NCI-H2196 (cell line): ENCODE data around the gene PRKG2.

Experiments
- DNase-seq: peaks from one replicate; lab custom pipeline; 2025; ENCODE audit not compliant: unreplicated experiment; lab: John Stamatoyannopoulos, UW

The PRKG2 gene

DNA sequence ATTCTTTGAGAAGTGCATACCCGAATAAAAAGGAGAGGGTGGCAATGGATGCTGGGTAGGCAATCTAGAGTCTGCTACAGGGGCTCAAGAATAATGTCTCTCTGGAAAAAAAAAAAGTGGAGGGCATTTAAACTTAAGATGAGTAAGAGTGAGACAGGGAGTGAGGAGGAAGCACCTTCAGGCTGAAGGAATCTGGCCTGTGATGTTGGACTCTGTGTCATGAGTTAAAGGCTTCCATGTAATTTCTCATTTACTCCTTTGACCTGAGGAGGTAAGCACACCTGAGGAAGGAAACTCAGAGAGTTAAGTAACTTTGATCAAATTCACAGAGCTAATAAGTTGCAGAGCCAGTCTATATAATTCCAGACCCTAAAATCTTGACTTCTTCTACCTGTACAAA, 3.2 kb upstream of the PRKG2 start:
- no peak for DNase-seq

DNA sequence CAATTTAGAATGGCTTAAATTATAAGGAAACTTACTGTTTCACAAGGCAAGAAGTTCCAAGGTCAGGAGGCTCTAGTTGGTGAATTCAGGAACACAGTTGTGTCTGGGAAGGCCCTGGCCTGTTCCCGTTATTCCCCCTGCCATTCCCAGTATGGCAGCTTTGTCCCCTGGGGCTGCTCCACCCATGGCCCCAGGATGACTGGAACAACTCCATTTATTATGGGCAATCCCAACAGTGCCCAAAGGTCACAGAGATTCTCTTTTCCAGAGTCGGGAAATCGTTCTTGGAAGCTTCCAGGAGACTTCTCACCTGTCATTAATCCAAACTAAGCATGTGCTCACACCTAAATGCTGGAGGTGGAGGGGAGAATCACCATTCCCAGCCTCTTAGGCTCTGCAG, 2.8 kb upstream of the PRKG2 start:
- no peak for DNase-seq

- no peak for DNase-seq
These were observed 909 bp upstream of the PRKG2 start for GRCh38 chr4:81215931-81216330.

DNA sequence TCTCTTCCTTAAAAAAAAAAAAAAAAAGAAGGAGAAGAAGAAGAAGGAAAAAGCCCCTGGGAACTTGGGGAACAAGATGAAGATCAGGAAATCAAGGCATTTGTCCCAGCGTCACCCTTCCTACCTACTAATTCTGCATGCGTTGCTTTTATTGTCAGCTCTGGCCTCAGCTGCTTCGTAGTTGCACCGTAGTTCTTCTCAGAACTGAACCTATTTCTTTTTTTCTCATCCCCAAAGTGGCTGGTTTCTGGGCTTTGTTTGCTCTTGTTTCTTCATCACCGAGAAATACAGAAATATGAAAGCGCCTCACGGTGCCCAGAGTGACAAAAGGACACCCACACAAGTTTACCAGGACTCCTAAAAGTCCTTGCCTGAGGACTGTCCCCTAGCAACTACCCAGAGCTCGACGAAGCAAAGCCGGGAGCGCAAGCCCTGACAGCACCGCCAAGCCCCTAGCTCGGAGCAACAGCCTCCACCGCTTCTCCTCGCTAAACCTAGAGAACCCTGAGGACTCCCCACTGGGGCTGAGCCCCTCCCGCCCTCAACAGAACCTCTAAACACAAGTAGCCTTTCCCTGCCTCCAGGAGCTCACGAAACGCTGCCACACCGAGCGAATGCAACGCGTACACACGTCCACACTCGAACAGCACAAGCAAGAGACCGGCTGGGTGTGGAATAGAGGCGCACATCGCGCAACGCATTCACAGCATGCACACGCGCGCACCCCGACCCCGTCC, 710 bp downstream of the PRKG2 start:
- DNase-seq: no peak

DNA sequence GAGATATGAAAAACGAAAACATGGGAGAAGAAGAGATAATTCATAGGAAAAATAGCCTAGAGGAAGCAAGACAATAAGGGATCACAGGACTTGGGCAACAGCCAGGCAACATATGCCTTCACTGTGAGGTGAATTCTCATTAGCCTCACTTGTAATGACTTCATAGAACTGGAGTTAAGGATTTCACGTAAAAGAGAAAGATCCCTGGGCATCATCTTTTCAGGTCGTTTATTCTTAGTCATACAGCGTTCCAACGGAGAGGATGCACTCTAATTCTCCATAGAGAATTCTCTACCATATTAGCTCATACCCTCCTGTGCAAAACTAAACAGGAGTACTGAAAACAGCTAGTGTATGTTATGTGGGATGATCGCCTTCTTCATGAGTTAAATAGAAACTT, 1.4 kb downstream of the PRKG2 start:
- no peak for DNase-seq

DNA sequence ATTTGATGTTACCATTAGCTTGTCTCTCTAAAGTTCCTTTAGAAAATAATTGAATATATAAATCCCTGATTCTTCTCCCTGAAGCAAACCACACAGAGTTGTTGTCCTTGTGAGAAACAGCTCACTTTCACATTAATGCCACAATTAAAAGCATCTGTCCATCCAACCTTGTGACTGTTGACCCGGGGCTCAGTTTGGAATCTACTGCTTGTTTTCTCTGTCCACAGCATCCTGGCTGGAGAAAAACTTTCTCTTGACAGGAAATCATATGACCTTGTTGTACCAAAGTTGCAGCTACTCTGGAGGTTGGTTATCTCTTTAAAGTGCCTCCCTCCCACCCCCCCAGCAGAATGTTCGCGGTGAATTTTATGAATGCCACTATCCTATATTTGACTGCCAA, 3.1 kb downstream of the PRKG2 start:
- no peak for DNase-seq

GRCh38 chr4:81207828-81208227, 7.2 kb downstream of the PRKG2 start:
- no peak for DNase-seq

- DNase-seq: no peak
These were observed 9.7 kb downstream of the PRKG2 start for GRCh38 chr4:81205302-81205701.

- DNase-seq: no peak
These were observed 10.5 kb downstream of the PRKG2 start for GRCh38 chr4:81204571-81204970.

- DNase-seq: no peak
These were observed 15.2 kb downstream of the PRKG2 start for GRCh38 chr4:81199831-81200230.

DNA sequence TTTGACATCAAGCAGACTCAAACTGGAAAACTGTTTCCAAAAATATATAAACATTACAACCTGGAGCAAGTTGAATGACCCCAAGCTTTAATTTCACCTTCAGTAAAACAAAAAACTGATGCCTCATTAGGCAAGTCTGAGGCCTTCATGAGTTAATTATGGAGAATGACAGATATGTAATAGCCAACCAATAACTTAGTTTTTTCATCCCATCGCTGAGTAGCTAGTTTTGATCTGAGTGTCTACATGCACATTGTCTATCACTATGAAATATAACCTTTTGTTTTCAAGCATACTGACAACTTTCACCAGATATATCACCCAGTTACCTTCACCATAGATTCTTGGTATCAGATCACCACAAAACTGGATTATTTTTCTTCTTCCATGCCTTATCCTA, 16.4 kb downstream of the PRKG2 start:
- DNase-seq: no peak

GRCh38 chr4:81197864-81198524, 17.0 kb downstream of the PRKG2 start:
- DNase-seq: no peak

DNA sequence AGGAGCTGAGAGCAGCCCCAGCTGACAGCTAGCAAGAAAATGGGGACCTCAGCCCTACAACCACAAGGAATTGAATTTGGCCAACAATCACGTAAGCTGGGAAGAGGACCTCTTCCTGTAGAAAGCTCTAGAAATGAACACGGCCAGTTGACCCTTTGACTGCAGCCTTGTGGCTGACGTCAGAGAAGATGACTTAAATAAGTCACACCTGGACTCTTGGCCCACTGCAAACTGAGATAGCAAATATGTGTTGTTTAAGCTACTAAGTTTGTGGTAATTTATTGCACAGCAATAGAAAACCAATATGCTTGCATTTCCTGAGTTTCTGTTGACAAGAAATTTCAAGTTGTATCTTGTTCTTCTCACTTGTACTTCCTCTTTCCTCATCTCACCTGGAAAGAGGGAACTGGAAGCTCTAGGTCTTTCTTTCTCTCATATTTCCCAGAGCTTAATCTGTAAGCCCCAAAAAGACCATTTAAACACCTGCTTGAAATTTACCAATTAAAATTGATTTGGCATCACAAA, 18.8 kb downstream of the PRKG2 start:
- DNase-seq: no peak

- DNase-seq: no peak
These were observed 19.5 kb downstream of the PRKG2 start for GRCh38 chr4:81195475-81195874.

DNA sequence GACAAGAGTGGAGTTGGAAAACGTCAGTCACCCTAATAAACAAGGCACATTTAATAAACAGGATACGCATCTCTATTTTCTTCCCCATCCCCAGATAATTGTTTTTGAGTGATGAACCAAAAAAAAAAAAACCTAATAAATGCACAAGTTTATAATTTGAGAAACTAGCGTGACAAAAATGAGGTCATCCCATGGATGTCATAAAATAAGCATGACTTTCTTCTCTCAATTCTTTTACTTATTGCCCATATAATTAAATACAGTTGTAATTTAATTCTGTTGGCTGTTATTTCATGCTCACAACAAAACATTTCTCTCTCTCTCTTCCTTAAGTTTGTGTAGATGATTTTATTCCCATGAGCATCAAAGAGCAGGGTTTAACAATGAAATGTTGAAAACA, 20.7 kb downstream of the PRKG2 start:
- no peak for DNase-seq

GRCh38 chr4:81180916-81181315, 34.1 kb downstream of the PRKG2 start:
- DNase-seq: no peak

GRCh38 chr4:81179326-81179725, 35.7 kb downstream of the PRKG2 start:
- DNase-seq: no peak

GRCh38 chr4:81173213-81173612, 41.8 kb downstream of the PRKG2 start:
- no peak for DNase-seq

GRCh38 chr4:81166458-81167160, 48.4 kb downstream of the PRKG2 start:
- DNase-seq: no peak

GRCh38 chr4:81165861-81166430, 49.1 kb downstream of the PRKG2 start:
- DNase-seq: no peak

- DNase-seq: no peak
These were observed 50.2 kb downstream of the PRKG2 start for GRCh38 chr4:81164623-81165416.
